Trophoblast cell (in vitro differentiated cells and primary cell): Measurements from ENCODE around the gene VSTM4.

Source experiments
- DNase-seq, 2 donors: peaks; one replicate each; pipeline ENCODE4 v3.0.0-alpha.2; 2016
- H2AFZ ChIP-seq: 2 replicates; pipeline ENCODE4 v1.6.1; 2013; ENCODE audit warnings: low read length, moderate library complexity, mild to moderate bottlenecking; ENCODE audit not compliant: insufficient read depth, poor library complexity
- H2AK5ac ChIP-seq: 2 replicates; pipeline ENCODE4 v1.6.1; 2013; ENCODE audit warnings: mild to moderate bottlenecking, low read length
- H2BK120ac ChIP-seq: 2 replicates; pipeline ENCODE4 v1.6.1; 2013; ENCODE audit warnings: low read length, mild to moderate bottlenecking, moderate library complexity; ENCODE audit not compliant: insufficient read depth, poor library complexity
- H2BK12ac ChIP-seq: 2 replicates; pipeline ENCODE4 v1.6.1; 2013; ENCODE audit warnings: mild to moderate bottlenecking, low read length, moderate library complexity
- H2BK5ac ChIP-seq: 2 replicates; pipeline ENCODE4 v1.6.1; 2013; ENCODE audit warnings: low read length, low read depth, moderate library complexity, mild to moderate bottlenecking; ENCODE audit not compliant: poor library complexity
- H3K14ac ChIP-seq: 2 replicates; pipeline ENCODE4 v1.6.1; 2013; ENCODE audit warnings: mild to moderate bottlenecking, low read length
- H3K18ac ChIP-seq: 2 replicates; pipeline ENCODE4 v1.6.1; 2013; ENCODE audit warnings: mild to moderate bottlenecking, low read length
- H3K23ac ChIP-seq: 2 replicates; pipeline ENCODE4 v1.6.1; 2013; ENCODE audit warnings: low read length
- H3K27ac ChIP-seq: 2 replicates; pipeline ENCODE4 v1.5.1; 2013; ENCODE audit warnings: low read depth, mild to moderate bottlenecking, inconsistent platforms, low read length, moderate library complexity
- H3K27me3 ChIP-seq: 2 replicates; pipeline ENCODE4 v1.6.1; 2013; ENCODE audit warnings: inconsistent platforms, mild to moderate bottlenecking, low read length, moderate library complexity; ENCODE audit not compliant: insufficient read depth
- H3K36me3 ChIP-seq, 2 experiments: 1 replicate in 1 of 2; 2 replicates in 1 of 2; pipeline ENCODE4 v1.6.1; 2013; ENCODE audit warnings: low read length in 2 of 2, mild to moderate bottlenecking in 2 of 2, moderate library complexity in 1 of 2; ENCODE audit not compliant: insufficient read depth in 2 of 2, control insufficient read depth in 1 of 2
- H3K4ac ChIP-seq: 2 replicates; pipeline ENCODE4 v1.6.1; 2013; ENCODE audit warnings: low read depth, mild to moderate bottlenecking, low read length, moderate library complexity
- H3K4me1 ChIP-seq, 2 experiments: 1 replicate in 1 of 2; 2 replicates in 1 of 2; pipeline ENCODE4 v1.6.1; 2013; ENCODE audit warnings: low read length in 2 of 2, mild to moderate bottlenecking in 2 of 2, moderate library complexity in 1 of 2; ENCODE audit not compliant: insufficient read depth in 2 of 2, control insufficient read depth in 1 of 2
- H3K4me2 ChIP-seq: 2 replicates; pipeline ENCODE4 v1.6.1; 2013; ENCODE audit warnings: inconsistent platforms, mild to moderate bottlenecking, low read length, moderate library complexity
- H3K4me3 ChIP-seq: 2 replicates; pipeline ENCODE4 v1.5.1; 2013; ENCODE audit warnings: mild to moderate bottlenecking, low read depth, low read length, inconsistent platforms
- H3K79me1 ChIP-seq: one replicate; pipeline ENCODE4 v1.6.1; 2013; ENCODE audit warnings: low read length
- H3K79me2 ChIP-seq: 2 replicates; pipeline ENCODE4 v1.6.1; 2013; ENCODE audit warnings: low read length, mild to moderate bottlenecking; ENCODE audit not compliant: control insufficient read depth, insufficient read depth, poor library complexity
- H3K9ac ChIP-seq: 2 replicates; pipeline ENCODE4 v1.6.1; 2013; ENCODE audit warnings: mild to moderate bottlenecking, low read length
- H3K9me3 ChIP-seq: 2 replicates; pipeline ENCODE4 v1.6.1; 2013; ENCODE audit warnings: low read depth, mild to moderate bottlenecking, control low read depth, inconsistent platforms, low read length; ENCODE audit not compliant: insufficient read depth
- H4K12ac ChIP-seq: 2 replicates; pipeline ENCODE4 v1.6.1; 2013; ENCODE audit warnings: low read depth, mild to moderate bottlenecking, low read length, moderate library complexity
- H4K8ac ChIP-seq: 2 replicates; pipeline ENCODE4 v1.6.1; 2013; ENCODE audit warnings: low read depth, mild to moderate bottlenecking, low read length, moderate library complexity
- H4K91ac ChIP-seq: one replicate; pipeline ENCODE4 v1.6.1; 2013; ENCODE audit warnings: low read depth, mild to moderate bottlenecking, low read length, moderate library complexity
- WGBS: extraction: QIAGEN DNeasy Blood & Tissue Kit; methylation state at CpG from one replicate; pipeline ENCODE4 v1.1.7; 2013; ENCODE audit warnings: missing lambda C conversion rate; ENCODE audit not compliant: insufficient read length, insufficient coverage; ENCODE audit errors: extremely low coverage; 5-methylcytosine and 5-hydroxymethylcytosine counted together

VSTM4 gene

DNA sequence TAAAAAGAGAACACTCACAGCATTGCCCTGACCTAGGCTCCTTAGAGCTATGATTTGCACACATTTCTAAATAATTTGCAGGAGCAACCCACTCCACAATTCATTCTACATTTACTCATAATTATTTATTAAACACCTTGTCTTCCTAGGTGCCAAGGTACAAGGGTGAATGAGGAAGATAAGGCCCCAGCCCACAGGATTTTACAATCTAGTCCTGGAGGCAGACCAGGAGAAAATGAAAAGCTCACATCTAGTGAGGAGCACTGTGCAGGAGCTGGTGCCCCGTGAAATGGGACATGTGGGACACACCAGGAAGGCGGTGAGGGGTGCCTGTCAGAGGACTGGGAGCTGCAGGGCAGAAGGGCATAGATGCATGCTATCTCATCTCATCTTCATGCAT is 116.0 kb downstream of the VSTM4 start:
- no peaks in the 10 kb centered on the region for H3K9me3 ChIP-seq
- H3K79me2 ChIP-seq = no peaks in the 10 kb centered on the region
- H2AFZ ChIP-seq = no peak overlapping the region
- no CpG with 5 or more reads among the region's 2 CpGs for WGBS
- H2BK5ac ChIP-seq = no peak overlapping the region
- H3K27me3 ChIP-seq = no peaks in the 10 kb centered on the region
- H3K23ac ChIP-seq = no peak overlapping the region
- no peak overlapping the region for H2AK5ac ChIP-seq
- H2BK120ac ChIP-seq = no peak overlapping the region
- no peak overlapping the region for H4K91ac ChIP-seq
- no peak overlapping the region for H2BK12ac ChIP-seq
- H4K8ac ChIP-seq = no peak overlapping the region
- H3K4me1 ChIP-seq = no peaks in the 10 kb centered on the region
- H3K4me2 ChIP-seq = no peak overlapping the region
- H3K14ac ChIP-seq = no peak overlapping the region
- no peak overlapping the region for H3K27ac ChIP-seq
- H3K4ac ChIP-seq = no peak overlapping the region
- H4K12ac ChIP-seq = no peak overlapping the region
- H3K79me1 ChIP-seq = no peaks in the 10 kb centered on the region
- DNase-seq = no peak
- H3K4me3 ChIP-seq = no peak overlapping the region
- no peak overlapping the region for H3K18ac ChIP-seq
- H3K9ac ChIP-seq = no peak overlapping the region
- no peaks in the 10 kb centered on the region for H3K36me3 ChIP-seq

DNA sequence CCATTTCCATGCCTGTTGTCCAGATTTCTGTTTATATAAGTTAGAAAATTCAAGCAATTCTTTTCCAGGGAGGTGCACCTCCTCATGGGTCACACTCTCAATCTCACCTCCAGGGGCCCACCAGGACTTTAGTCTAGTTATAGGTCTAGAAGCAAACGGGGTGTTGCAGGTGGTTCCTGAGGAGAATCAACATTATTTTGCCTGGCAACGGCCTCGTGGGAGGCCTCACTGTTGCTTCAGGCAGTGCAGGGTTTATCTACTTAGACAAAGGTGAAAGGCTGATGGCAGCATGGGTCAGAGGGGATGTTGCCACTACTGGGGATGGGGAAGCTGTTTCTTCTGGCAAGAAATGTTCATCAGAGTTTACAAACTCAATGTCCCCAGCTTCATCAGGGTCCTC is 119.0 kb downstream of the VSTM4 start:
- no peak overlapping the region for H2AFZ ChIP-seq
- H3K36me3 ChIP-seq = no peaks in the 10 kb centered on the region
- no peak overlapping the region for H3K27ac ChIP-seq
- no CpG with 5 or more reads among the region's 3 CpGs for WGBS
- no peak overlapping the region for H3K23ac ChIP-seq
- H4K8ac ChIP-seq = no peak overlapping the region
- H3K4me3 ChIP-seq = no peak overlapping the region
- H3K9ac ChIP-seq = no peak overlapping the region
- H3K4me1 ChIP-seq = no peaks in the 10 kb centered on the region
- no peaks in the 10 kb centered on the region for H3K79me1 ChIP-seq
- H3K79me2 ChIP-seq = no peaks in the 10 kb centered on the region
- H3K18ac ChIP-seq = no peak overlapping the region
- H3K9me3 ChIP-seq = no peaks in the 10 kb centered on the region
- no peak overlapping the region for H4K12ac ChIP-seq
- H3K4ac ChIP-seq = no peak overlapping the region
- H3K14ac ChIP-seq = no peak overlapping the region
- H2BK12ac ChIP-seq = no peak overlapping the region
- no peak overlapping the region for H3K4me2 ChIP-seq
- no peak for DNase-seq
- H2BK5ac ChIP-seq = no peak overlapping the region
- H4K91ac ChIP-seq = no peak overlapping the region
- H2BK120ac ChIP-seq = no peak overlapping the region
- no peaks in the 10 kb centered on the region for H3K27me3 ChIP-seq
- no peak overlapping the region for H2AK5ac ChIP-seq

DNA sequence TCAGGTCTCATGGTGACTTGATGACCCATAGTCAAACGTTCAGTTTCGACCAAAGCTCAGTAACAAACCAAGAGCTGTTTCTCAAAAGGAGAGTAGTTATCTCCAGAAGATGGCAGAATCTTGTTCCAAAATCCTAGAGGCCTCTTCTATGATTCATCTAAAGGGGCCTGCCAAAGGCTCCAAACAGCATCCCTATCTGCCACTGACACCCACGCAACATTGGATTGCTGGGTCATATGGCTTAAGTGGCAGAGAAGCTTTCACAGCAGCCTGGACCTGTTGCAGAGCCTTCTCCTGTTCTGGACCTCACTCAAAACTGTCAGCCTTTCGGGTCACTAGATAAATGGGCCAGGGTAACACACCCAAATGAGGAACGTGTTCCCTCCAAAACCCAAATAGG is 121.7 kb downstream of the VSTM4 start:
- Histone ChIP-seq H3K36me3 (no peaks in the 10 kb centered on the region), H2BK120ac (no peak overlapping the region), H4K91ac (no peak overlapping the region), H2AFZ (no peak overlapping the region), H3K79me2 (no peaks in the 10 kb centered on the region), H2BK12ac (no peak overlapping the region), H3K79me1 (no peaks in the 10 kb centered on the region), H3K9me3 (no peaks in the 10 kb centered on the region), H3K4me2 (no peak overlapping the region), H3K27ac (no peak overlapping the region), H4K12ac (no peak overlapping the region), H3K23ac (no peak overlapping the region), H3K4me3 (no peak overlapping the region), H4K8ac (no peak overlapping the region), H3K9ac (no peak overlapping the region), H3K4me1 (no peaks in the 10 kb centered on the region), H2AK5ac (no peak overlapping the region), H3K27me3 (no peaks in the 10 kb centered on the region), H3K4ac (no peak overlapping the region), H3K14ac (no peak overlapping the region), H3K18ac (no peak overlapping the region), H2BK5ac (no peak overlapping the region)
- no peak for DNase-seq
- no CpG with 5 or more reads among the region's 5 CpGs for WGBS

GRCh38 chr10:48990226-48990625 is 125.1 kb downstream of the VSTM4 start:
- no peaks in the 10 kb centered on the region for H3K27me3 ChIP-seq
- DNase-seq = no peak
- no peak overlapping the region for H3K27ac ChIP-seq

More at GRCh38 chr10:48990226-48990625, 125.1 kb downstream of the VSTM4 start:
- Histone ChIP-seq H4K8ac (no peak overlapping the region), H3K4ac (no peak overlapping the region), H3K36me3 (no peaks in the 10 kb centered on the region), H3K79me1 (no peaks in the 10 kb centered on the region), H2AK5ac (no peak overlapping the region), H3K9ac (no peak overlapping the region), H3K4me1 (no peaks in the 10 kb centered on the region), H2BK120ac (no peak overlapping the region), H4K91ac (no peak overlapping the region), H3K23ac (no peak overlapping the region), H3K14ac (no peak overlapping the region), H2BK5ac (no peak overlapping the region), H3K79me2 (no peaks in the 10 kb centered on the region), H4K12ac (no peak overlapping the region), H3K4me2 (no peak overlapping the region), H3K4me3 (no peak overlapping the region), H3K9me3 (no peaks in the 10 kb centered on the region), H3K18ac (no peak overlapping the region), H2AFZ (no peak overlapping the region), H2BK12ac (no peak overlapping the region)
- WGBS = no CpG with 5 or more reads among the region's 1 CpG
